Kidney epithelial cell (primary cell): ENCODE results near the gene STAMBP. TPM values are rescaled to one million over a fixed set of nuclear protein-coding genes. Genes with fewer than 3 reads are reported as not detected.

Experiments used
- DNase-seq: peaks from one replicate; pipeline ENCODE4 v3.0.0-alpha.2; 2010; ENCODE audit warnings: low read depth
- H3K27me3 ChIP-seq: 2 replicates; pipeline ENCODE4 v1.6.0; 2011; ENCODE audit warnings: low read length; ENCODE audit not compliant: control insufficient read depth, insufficient read depth
- H3K36me3 ChIP-seq: 2 replicates; pipeline ENCODE4 v1.5.1; 2011; ENCODE audit warnings: low read length; ENCODE audit not compliant: control insufficient read depth, insufficient read depth
- H3K4me3 ChIP-seq: 2 replicates; pipeline ENCODE4 v1.5.1; 2011; ENCODE audit warnings: low read depth, mild to moderate bottlenecking, control low read depth, low read length
- CTCF ChIP-seq: IDR thresholded peaks from 2 replicates; pipeline ENCODE4 v1.5.1; 2011; ENCODE audit warnings: mild to moderate bottlenecking, moderate library complexity, low read length, control low read depth, inconsistent platforms; ENCODE audit not compliant: insufficient read depth, poor library complexity, severe bottlenecking
- total RNA-seq: library from RNA; depleted of rRNA; stranded (reverse); fragments of >200 nt; gene quantifications from 2 replicates; pipeline ENCODE4 v1.2.3, GENCODE V29; 2015

Gene STAMBP
- total RNA-seq, 1 donor from 2014 or later: 42.5 TPM

- Histone ChIP-seq H3K36me3 (no peaks in the 10 kb centered on the region), H3K27me3 (no peaks in the 10 kb centered on the region), H3K4me3 (no peak overlapping the region)
- no peak for DNase-seq
- no peak for TF ChIP-seq CTCF
Measured at GRCh38 chr2:73838889-73839534, 10.3 kb downstream of the STAMBP start.

GRCh38 chr2:73839653-73840411 is 11.1 kb downstream of the STAMBP start:
- no peak for TF ChIP-seq CTCF
- Histone ChIP-seq H3K27me3 (no peaks in the 10 kb centered on the region), H3K4me3 (no peak overlapping the region), H3K36me3 (no peaks in the 10 kb centered on the region)
- DNase-seq: no peak

- H3K4me3 ChIP-seq: no peak overlapping the region
- no peak for DNase-seq
- H3K36me3 ChIP-seq: no peaks in the 10 kb centered on the region
- no peak for TF ChIP-seq CTCF
- H3K27me3 ChIP-seq: no peaks in the 10 kb centered on the region
Measured at GRCh38 chr2:73841912-73842738, 13.4 kb downstream of the STAMBP start.

GRCh38 chr2:73842739-73843019 is 13.9 kb downstream of the STAMBP start:
- TF ChIP-seq CTCF: no peak
- Histone ChIP-seq H3K4me3 (no peak overlapping the region), H3K27me3 (no peaks in the 10 kb centered on the region), H3K36me3 (no peaks in the 10 kb centered on the region)
- DNase-seq: no peak

- DNase-seq: no peak
- Histone ChIP-seq H3K4me3 (no peak overlapping the region), H3K27me3 (no peaks in the 10 kb centered on the region), H3K36me3 (no peaks in the 10 kb centered on the region)
- no peak for TF ChIP-seq CTCF
Measured at GRCh38 chr2:73844087-73844486, 15.3 kb downstream of the STAMBP start.
